GM23338 (cell line): ENCODE data around the gene RGPD4. TPM values are rescaled to one million over a fixed set of nuclear protein-coding genes. Genes with fewer than 3 reads are reported as not detected.

ENCODE experiments used
- ATAC-seq: fragments of 200-7000 bp; cut with Tn5 transposase; 3 replicates; pipeline ENCODE4 v1.9.1; 2020
- DNase-seq: peaks from one replicate; pipeline ENCODE4 v3.0.0-alpha.2; 2015; ENCODE audit warnings: low spot score
- H2AFZ ChIP-seq: fragments of 200-600 bp; sonication (generic); 2 replicates; pipeline ENCODE4 v1.8.0; 2016; ENCODE audit warnings: antibody characterized with exemption, mild to moderate bottlenecking, moderate library complexity
- H3F3A ChIP-seq: fragments of 200-600 bp; sonication (generic); replicated peaks from 2 replicates; pipeline ENCODE4 v1.8.0; 2017; ENCODE audit warnings: antibody characterized with exemption, mixed run types, low read depth
- H3K27ac ChIP-seq: fragments of 200-600 bp; sonication (generic); 2 replicates; pipeline ENCODE4 v1.6.1; 2016; ENCODE audit warnings: low read depth
- H3K27me3 ChIP-seq: fragments of 200-600 bp; sonication (generic); 2 replicates; pipeline ENCODE4 v1.8.0; 2016; ENCODE audit warnings: mild to moderate bottlenecking, mixed run types, moderate library complexity; ENCODE audit not compliant: insufficient read depth
- H3K36me3 ChIP-seq: fragments of 200-600 bp; sonication (generic); 2 replicates; pipeline ENCODE4 v1.8.0; 2016; ENCODE audit warnings: mild to moderate bottlenecking; ENCODE audit not compliant: insufficient read depth
- H3K4me1 ChIP-seq: fragments of 200-600 bp; sonication (generic); 2 replicates; pipeline ENCODE4 v1.8.0; 2016; ENCODE audit warnings: mild to moderate bottlenecking, moderate library complexity; ENCODE audit not compliant: insufficient read depth
- H3K4me2 ChIP-seq: fragments of 200-600 bp; sonication (generic); 2 replicates; pipeline ENCODE4 v1.7.1; 2017; ENCODE audit warnings: mixed run types
- H3K4me3 ChIP-seq: fragments of 200-600 bp; sonication (generic); 2 replicates; pipeline ENCODE4 v1.6.1; 2016; ENCODE audit warnings: mixed run types
- H3K79me2 ChIP-seq: fragments of 200-600 bp; sonication (generic); replicated peaks from 2 replicates; pipeline ENCODE4 v1.8.0; 2017; ENCODE audit warnings: mild to moderate bottlenecking; ENCODE audit not compliant: insufficient read depth
- H3K9me2 ChIP-seq: fragments of 200-600 bp; sonication (generic); 2 replicates; pipeline ENCODE4 v1.8.0; 2017; ENCODE audit not compliant: insufficient read depth
- H4K20me1 ChIP-seq: fragments of 200-600 bp; sonication (generic); replicated peaks from 2 replicates; pipeline ENCODE4 v1.8.0; 2017; ENCODE audit warnings: mild to moderate bottlenecking; ENCODE audit not compliant: insufficient read depth
- H3K27ac Mint-ChIP-seq: 2 replicates; pipeline ENCODE4 v1.8.0; 2020; ENCODE audit warnings: inconsistent platforms, mild to moderate bottlenecking, moderate library complexity, mixed read lengths
- H3K27me3 Mint-ChIP-seq: 3 replicates; pipeline ENCODE4 v1.8.0; 2022; ENCODE audit warnings: low read depth, mild to moderate bottlenecking, moderate library complexity, mixed read lengths, inconsistent platforms; ENCODE audit not compliant: insufficient read depth, poor library complexity
- H3K36me3 Mint-ChIP-seq: 3 replicates; pipeline ENCODE4 v1.8.0; 2021; ENCODE audit warnings: low read depth, mild to moderate bottlenecking, inconsistent platforms, moderate library complexity, mixed read lengths
- H3K4me1 Mint-ChIP-seq: 3 replicates; pipeline ENCODE4 v1.8.0; 2020; ENCODE audit warnings: mild to moderate bottlenecking, inconsistent platforms, mixed read lengths
- H3K4me3 Mint-ChIP-seq: 3 replicates; pipeline ENCODE4 v1.8.0; 2021; ENCODE audit warnings: moderate library complexity, mild to moderate bottlenecking, inconsistent platforms, mixed read lengths
- H3K9me3 Mint-ChIP-seq: 3 replicates; pipeline ENCODE4 v1.8.0; 2020; ENCODE audit warnings: moderate library complexity, mild to moderate bottlenecking, inconsistent platforms, mixed read lengths
- CREB1 ChIP-seq: fragments of 250-450 bp; sonication (Bioruptor Pico); IDR thresholded peaks from 2 replicates; pipeline ENCODE4 v1.5.0; 2020; ENCODE audit warnings: low read depth, mild to moderate bottlenecking, moderate library complexity
- CTCF ChIP-seq, 2 experiments: fragments of 200-600 bp in 1 of 2; sonication (generic) in 1 of 2; conservative IDR thresholded peaks; 2 replicates each; pipeline versions ENCODE4 v1.5.1 to v1.6.1; 2016 to 2017; ENCODE audit warnings: antibody characterized with exemption in 2 of 2, low read depth in 2 of 2, mild to moderate bottlenecking in 2 of 2, moderate library complexity in 1 of 2
- ETS1 ChIP-seq: IDR thresholded peaks from 2 replicates; pipeline ENCODE4 v1.6.1; 2016; ENCODE audit warnings: antibody characterized with exemption
- EZH2 ChIP-seq: fragments of 200-600 bp; sonication (generic); IDR thresholded peaks from one replicate; pipeline ENCODE4 v1.8.0; 2017; ENCODE audit warnings: antibody characterized with exemption, mild to moderate bottlenecking, low read depth; ENCODE audit not compliant: unreplicated experiment
- EZH2phosphoT487 ChIP-seq: fragments of 200-600 bp; sonication (generic); IDR thresholded peaks from one replicate; pipeline ENCODE4 v1.8.1; 2018; ENCODE audit warnings: antibody characterized with exemption; ENCODE audit not compliant: unreplicated experiment
- JUNB ChIP-seq: IDR thresholded peaks from one replicate; pipeline ENCODE4 v1.6.1; 2016; ENCODE audit warnings: antibody characterized with exemption; ENCODE audit not compliant: unreplicated experiment
- NANOG ChIP-seq: IDR thresholded peaks from 2 replicates; pipeline ENCODE4 v1.6.1; 2016; ENCODE audit warnings: antibody characterized with exemption, borderline replicate concordance
- POLR2AphosphoS5 ChIP-seq: IDR thresholded peaks from 2 replicates; pipeline ENCODE4 v1.6.1; 2016; ENCODE audit warnings: antibody characterized with exemption, low read depth
- REST ChIP-seq: IDR thresholded peaks from one replicate; pipeline ENCODE4 v1.6.1; 2018; ENCODE audit warnings: antibody characterized with exemption; ENCODE audit not compliant: unreplicated experiment
- STAT1 ChIP-seq: IDR thresholded peaks from one replicate; pipeline ENCODE4 v1.6.1; 2016; ENCODE audit warnings: antibody characterized with exemption; ENCODE audit not compliant: unreplicated experiment
- ZNF114 ChIP-seq: fragments of 250-450 bp; sonication (Bioruptor Pico); IDR thresholded peaks from 2 replicates; pipeline ENCODE4 v1.5.0; 2020; ENCODE audit warnings: mild to moderate bottlenecking, moderate library complexity
- ZNF331 ChIP-seq: fragments of 250-450 bp; sonication (Bioruptor Pico); IDR thresholded peaks from 2 replicates; pipeline ENCODE4 v1.5.0; 2020; ENCODE audit warnings: low read depth, mild to moderate bottlenecking, moderate library complexity
- ZNF462 ChIP-seq: fragments of 250-450 bp; sonication (Bioruptor Pico); IDR thresholded peaks from 2 replicates; pipeline ENCODE4 v1.5.0; 2020; ENCODE audit warnings: mild to moderate bottlenecking, moderate library complexity
- polyA plus RNA-seq: library from polyadenylated mRNA; unstranded; fragments of >200 nt; fragmentation: Nextera tagmentation; extraction: Ambion mirVana; gene quantifications from 2 replicates; pipeline ENCODE4 v1.2.1, GENCODE V29; 2016
- total RNA-seq: library from RNA; depleted of rRNA; stranded (reverse); fragments of >200 nt; shearing (Covaris generic); gene quantifications from 2 replicates; pipeline ENCODE4 v1.2.3, GENCODE V29; 2014

Gene RGPD4
- total and polyA plus RNA-seq, 2 experiments from 2014 or later: not detected

- H3K27ac Mint-ChIP-seq: no peak overlapping the region
- peaks cover 17% of the 10 kb centered on the region for H3K4me1 Mint-ChIP-seq
- H3F3A ChIP-seq: no peaks in the 10 kb centered on the region
- H3K4me1 ChIP-seq: peaks cover 10% of the 10 kb centered on the region
- H2AFZ ChIP-seq: no peak overlapping the region
- no peaks in the 10 kb centered on the region for H3K36me3 Mint-ChIP-seq
- H3K9me2 ChIP-seq: no peaks in the 10 kb centered on the region
- peaks cover 7% of the 10 kb centered on the region for H3K27me3 Mint-ChIP-seq
- TF ChIP-seq EZH2phosphoT487 (no peak), STAT1 (no peak), REST (no peak), JUNB (no peak), CREB1 (CRISPR knock-in tag) (no peak), POLR2AphosphoS5 (no peak), ZNF462 (CRISPR knock-in tag) (no peak), ZNF331 (CRISPR knock-in tag) (no peak), ETS1 (no peak), CTCF (conservative IDR thresholded peaks at IDR 0.05; ENCODE audit: low read depth in 2 of 2) (no peak), NANOG (no peak), ZNF114 (CRISPR knock-in tag) (no peak), EZH2 (no peak)
- no peaks in the 10 kb centered on the region for H3K36me3 ChIP-seq
- H4K20me1 ChIP-seq: no peaks in the 10 kb centered on the region
- DNase-seq: no peak
- no peak overlapping the region for H3K4me3 ChIP-seq
- no peaks in the 10 kb centered on the region for H3K27me3 ChIP-seq
- no peak overlapping the region for H3K27ac ChIP-seq
- no peaks in the 10 kb centered on the region for H3K79me2 ChIP-seq
- H3K9me3 Mint-ChIP-seq: peaks cover 7% of the 10 kb centered on the region; the same call in 1 of the 3 replicates
- no peak overlapping the region for H3K4me3 Mint-ChIP-seq
- no peak for ATAC-seq
- no peak overlapping the region for H3K4me2 ChIP-seq
Measured at GRCh38 chr2:107806901-107807300, 19.8 kb upstream of the RGPD4 start.
